IPS-20b (cell line): Measurements from ENCODE around the gene ZNF674.
A peak's percentile ranks its signal among the peaks of the same experiment; 100 is the strongest.

Experiments used
- H3K27ac ChIP-seq: one replicate; pipeline ENCODE4 v1.5.1; 2013; ENCODE audit warnings: low read length
- H3K27me3 ChIP-seq: 2 replicates; pipeline ENCODE4 v1.6.1; 2013; ENCODE audit warnings: mild to moderate bottlenecking, low read length, inconsistent platforms; ENCODE audit not compliant: insufficient read depth
- H3K36me3 ChIP-seq: 2 replicates; pipeline ENCODE4 v1.6.1; 2013; ENCODE audit warnings: low read depth, mild to moderate bottlenecking, inconsistent platforms, low read length, moderate library complexity; ENCODE audit not compliant: insufficient read depth
- H3K4me1 ChIP-seq: 2 replicates; pipeline ENCODE4 v1.6.1; 2013; ENCODE audit warnings: mild to moderate bottlenecking, control low read depth, inconsistent platforms, low read length, moderate library complexity; ENCODE audit not compliant: insufficient read depth
- H3K4me3 ChIP-seq: 2 replicates; pipeline ENCODE4 v1.5.1; 2013; ENCODE audit warnings: mild to moderate bottlenecking, low read length, inconsistent platforms
- H3K9ac ChIP-seq: 2 replicates; pipeline ENCODE4 v1.6.1; 2013; ENCODE audit warnings: low read depth, mild to moderate bottlenecking, inconsistent platforms, low read length, moderate library complexity
- H3K9me3 ChIP-seq: 2 replicates; pipeline ENCODE4 v1.6.1; 2013; ENCODE audit warnings: mild to moderate bottlenecking, low read depth, low read length, inconsistent platforms; ENCODE audit not compliant: insufficient read depth

ZNF674 gene

DNA sequence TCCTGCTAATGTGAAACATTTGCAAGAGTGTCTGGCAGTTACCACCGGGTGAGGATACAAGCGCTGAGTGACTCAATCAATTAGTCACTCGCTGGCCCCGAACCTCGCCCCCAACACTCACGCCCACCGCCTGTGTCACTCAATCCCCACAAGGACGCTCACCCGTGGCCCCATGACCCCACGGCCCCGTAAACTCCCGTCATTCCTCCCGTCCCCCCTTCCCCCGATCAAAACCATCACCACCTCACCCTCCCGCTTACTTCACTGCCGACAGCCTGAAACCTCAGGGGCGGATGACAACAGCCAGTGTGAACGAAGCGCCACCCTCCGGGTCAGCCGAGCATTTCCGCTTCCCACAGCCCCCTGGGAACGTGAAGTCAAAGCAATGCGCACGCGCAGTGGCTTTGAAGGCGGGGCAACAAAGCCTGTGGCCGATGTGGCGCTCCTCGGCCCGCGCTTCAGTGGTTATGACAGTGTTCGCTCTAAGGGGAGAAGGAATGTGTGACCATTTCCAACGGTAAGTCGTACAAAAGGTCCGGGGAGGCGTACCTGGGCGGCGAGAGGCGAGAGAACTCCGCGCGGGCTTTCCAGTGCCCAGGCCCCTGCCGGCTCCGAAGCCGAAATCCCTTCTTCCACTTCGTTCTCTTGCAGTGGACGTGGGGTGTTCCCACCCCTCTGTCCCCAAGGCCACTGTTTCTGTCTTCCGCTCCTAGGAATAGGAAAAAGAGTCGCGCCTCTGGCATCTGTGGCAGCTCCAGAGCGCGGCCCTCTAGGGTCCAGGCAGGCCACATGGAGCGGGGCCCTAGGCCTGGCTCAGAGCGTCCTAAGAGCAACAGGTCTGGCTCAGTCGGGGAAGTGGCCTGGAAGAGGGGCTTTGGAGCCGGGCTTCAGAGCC is at the start of gene ZNF674:
TSS of gene ZNF674 (minus strand) at position 311 of the 895 bp plus-strand sequence. CDS start 3,334 bp downstream, outside the sequence.
- peak within 1 kb of the TSS; percentile 86 for H3K27ac ChIP-seq
- H3K9ac ChIP-seq: peak within 1 kb of the TSS; percentile 96
- peak within 1 kb of the TSS; percentile 94 for H3K4me3 ChIP-seq
- H3K27me3 ChIP-seq: no peaks in the 10 kb centered on the region
- H3K36me3 ChIP-seq: peaks cover 21% of the 10 kb centered on the region; the same call in 1 of the 2 replicates
- H3K4me1 ChIP-seq: no peaks in the 10 kb centered on the region; the same call in 1 of the 2 replicates
- H3K9me3 ChIP-seq: no peaks in the 10 kb centered on the region

GRCh38 chrX:46589977-46590723 is 44.9 kb upstream of the ZNF674 start:
- H3K27me3 ChIP-seq: no peaks in the 10 kb centered on the region
- no peak overlapping the region for H3K4me3 ChIP-seq
- H3K9me3 ChIP-seq: no peaks in the 10 kb centered on the region
- H3K27ac ChIP-seq: no peak overlapping the region
- peaks cover 16% of the 10 kb centered on the region; the same call in 1 of the 2 replicates for H3K4me1 ChIP-seq
- H3K9ac ChIP-seq: no peak overlapping the region
- H3K36me3 ChIP-seq: no peaks in the 10 kb centered on the region

DNA sequence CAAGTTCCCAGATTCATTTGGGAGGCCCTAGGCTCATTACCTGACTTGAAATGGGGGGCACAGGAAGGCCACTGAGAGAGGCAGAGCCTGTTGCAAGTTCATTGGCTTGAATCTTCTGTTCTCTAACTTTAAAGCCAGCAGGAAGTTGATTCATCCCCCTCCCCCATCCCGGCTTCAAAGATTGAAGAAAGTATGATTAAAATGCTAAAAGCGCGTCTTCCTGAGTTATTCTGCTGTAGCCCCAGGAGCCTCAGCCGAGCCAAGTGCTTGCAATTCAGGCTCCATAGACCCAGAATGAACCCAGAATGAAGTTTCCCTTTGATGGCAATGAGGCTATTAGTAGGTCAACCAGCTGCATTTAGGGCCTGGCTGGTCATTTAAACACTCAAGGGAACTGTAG is 43.0 kb upstream of the ZNF674 start:
- H3K4me1 ChIP-seq: peaks cover 16% of the 10 kb centered on the region; the same call in 1 of the 2 replicates
- peak overlapping the region; percentile 24; the same call in 1 of the 2 replicates for H3K9ac ChIP-seq
- H3K4me3 ChIP-seq: peak overlapping the region; percentile 51; the same call in 1 of the 2 replicates
- H3K27me3 ChIP-seq: no peaks in the 10 kb centered on the region
- no peaks in the 10 kb centered on the region for H3K9me3 ChIP-seq
- H3K36me3 ChIP-seq: no peaks in the 10 kb centered on the region
- H3K27ac ChIP-seq: no peak overlapping the region

- Histone ChIP-seq H3K9me3 (no peaks in the 10 kb centered on the region), H3K4me1 (peaks cover 20% of the 10 kb centered on the region; the same call in 1 of the 2 replicates), H3K4me3 (peak overlapping the region; percentile 51; the same call in 1 of the 2 replicates), H3K9ac (peak overlapping the region; percentile 24; the same call in 1 of the 2 replicates), H3K27ac (no peak overlapping the region), H3K36me3 (no peaks in the 10 kb centered on the region), H3K27me3 (no peaks in the 10 kb centered on the region)
Observed at GRCh38 chrX:46587753-46588171, 42.5 kb upstream of the ZNF674 start.

DNA sequence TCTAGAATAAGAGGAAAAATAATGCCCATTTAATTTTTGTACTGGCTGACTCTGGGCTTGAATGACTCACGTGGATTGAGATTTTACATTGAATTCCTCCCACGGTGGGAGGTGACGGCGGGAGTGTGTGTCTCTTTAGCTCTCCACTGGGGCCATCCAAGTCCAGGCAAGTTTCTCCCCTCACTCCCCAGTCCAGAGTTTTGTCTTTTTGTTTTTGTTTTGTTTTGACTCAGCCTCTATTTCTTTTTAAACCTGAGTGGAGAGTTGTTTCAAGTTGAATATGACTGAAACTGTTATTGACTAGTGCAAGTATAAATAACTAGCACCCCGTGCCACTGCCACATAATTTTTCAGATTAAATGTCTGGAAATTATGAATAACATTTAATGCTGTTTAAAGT is 41.9 kb upstream of the ZNF674 start:
- H3K9me3 ChIP-seq: no peaks in the 10 kb centered on the region
- H3K4me1 ChIP-seq: peaks cover 26% of the 10 kb centered on the region; the same call in 1 of the 2 replicates
- no peaks in the 10 kb centered on the region for H3K36me3 ChIP-seq
- no peaks in the 10 kb centered on the region for H3K27me3 ChIP-seq
- H3K9ac ChIP-seq: no peak overlapping the region
- no peak overlapping the region for H3K27ac ChIP-seq
- peak overlapping the region; percentile 51; the same call in 1 of the 2 replicates for H3K4me3 ChIP-seq

GRCh38 chrX:46584736-46585135 is 39.5 kb upstream of the ZNF674 start:
- H3K9ac ChIP-seq: no peak overlapping the region
- no peak overlapping the region for H3K4me3 ChIP-seq
- H3K36me3 ChIP-seq: no peaks in the 10 kb centered on the region; the same call in 1 of the 2 replicates
- no peak overlapping the region for H3K27ac ChIP-seq
- no peaks in the 10 kb centered on the region for H3K27me3 ChIP-seq
- H3K9me3 ChIP-seq: no peaks in the 10 kb centered on the region
- H3K4me1 ChIP-seq: peaks cover 26% of the 10 kb centered on the region; the same call in 1 of the 2 replicates

DNA sequence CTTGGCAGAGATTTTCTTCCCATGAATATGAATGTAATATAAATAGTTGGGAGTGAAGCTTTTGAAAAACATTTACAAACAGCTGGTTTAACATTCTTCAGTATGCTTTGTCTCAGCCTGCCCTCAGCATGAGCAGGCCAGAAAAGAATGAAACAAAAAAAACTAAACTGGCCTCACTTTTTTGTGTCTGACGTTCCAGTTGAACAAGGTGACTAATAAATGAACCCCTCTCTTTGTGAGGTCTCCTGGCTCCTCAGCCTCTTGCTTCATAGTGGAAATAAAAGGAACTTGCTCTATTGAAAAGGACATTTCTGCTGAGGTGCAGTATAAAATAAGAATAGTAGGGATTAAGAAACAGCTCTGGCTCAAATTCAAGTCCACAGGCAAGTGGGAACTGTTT is 37.7 kb upstream of the ZNF674 start:
- H3K27me3 ChIP-seq: no peaks in the 10 kb centered on the region
- no peaks in the 10 kb centered on the region for H3K9me3 ChIP-seq
- H3K9ac ChIP-seq: no peak overlapping the region
- H3K36me3 ChIP-seq: peaks cover 5% of the 10 kb centered on the region; the same call in 1 of the 2 replicates
- H3K4me1 ChIP-seq: peaks cover 20% of the 10 kb centered on the region; the same call in 1 of the 2 replicates
- no peak overlapping the region for H3K27ac ChIP-seq
- no peak overlapping the region for H3K4me3 ChIP-seq

DNA sequence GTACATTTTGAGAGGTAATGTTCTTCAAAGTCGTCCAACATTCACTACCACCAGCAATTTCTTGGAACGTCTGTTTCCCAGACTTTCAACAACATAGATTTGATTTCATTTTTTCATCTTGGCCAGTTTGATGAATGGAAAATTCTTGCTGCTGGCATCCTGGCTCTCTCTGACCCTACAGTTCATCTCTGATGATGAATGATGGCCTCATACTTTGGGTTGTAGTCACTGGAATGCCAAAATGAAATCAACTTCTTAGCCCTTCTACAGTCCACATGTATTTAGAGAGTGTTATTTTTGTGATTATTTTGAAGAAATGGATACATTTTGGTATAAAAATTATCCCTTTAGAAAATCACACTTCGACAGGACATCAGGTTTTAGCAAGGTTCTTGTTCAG is 37.1 kb upstream of the ZNF674 start:
- peaks cover 5% of the 10 kb centered on the region; the same call in 1 of the 2 replicates for H3K36me3 ChIP-seq
- H3K9me3 ChIP-seq: no peaks in the 10 kb centered on the region
- no peak overlapping the region for H3K27ac ChIP-seq
- H3K9ac ChIP-seq: no peak overlapping the region
- no peak overlapping the region; the same call in 1 of the 2 replicates for H3K4me3 ChIP-seq
- peaks cover 17% of the 10 kb centered on the region; the same call in 1 of the 2 replicates for H3K4me1 ChIP-seq
- H3K27me3 ChIP-seq: no peaks in the 10 kb centered on the region

DNA sequence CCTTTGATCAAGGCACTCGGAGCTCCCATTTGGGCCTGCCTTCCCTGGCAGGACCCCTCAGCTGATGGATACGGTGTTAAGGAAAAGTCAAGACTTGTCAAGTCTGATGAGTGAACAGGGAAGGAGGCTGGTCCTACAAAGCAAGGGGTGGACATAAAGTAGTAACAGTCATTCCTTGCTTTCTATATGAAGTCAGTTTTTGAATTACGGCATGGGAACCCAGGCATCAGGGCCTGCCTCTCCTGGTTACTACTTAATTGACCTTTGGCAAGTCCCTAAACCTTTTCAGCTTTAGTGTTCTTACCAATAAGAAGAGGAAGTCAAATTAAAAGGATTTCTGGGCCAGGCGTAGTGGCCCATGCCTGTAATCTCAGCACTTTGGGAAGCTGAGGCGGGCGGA is 35.4 kb upstream of the ZNF674 start:
- Histone ChIP-seq H3K9ac (no peak overlapping the region), H3K27me3 (peaks cover 6% of the 10 kb centered on the region; the same call in 1 of the 2 replicates), H3K36me3 (peaks cover 5% of the 10 kb centered on the region; the same call in 1 of the 2 replicates), H3K27ac (no peak overlapping the region), H3K4me1 (peaks cover 11% of the 10 kb centered on the region; the same call in 1 of the 2 replicates), H3K9me3 (no peaks in the 10 kb centered on the region), H3K4me3 (no peak overlapping the region)

- Histone ChIP-seq H3K27me3 (peaks cover 18% of the 10 kb centered on the region; the same call in 1 of the 2 replicates), H3K4me1 (peaks cover 11% of the 10 kb centered on the region; the same call in 1 of the 2 replicates), H3K36me3 (peaks cover 5% of the 10 kb centered on the region; the same call in 1 of the 2 replicates), H3K27ac (no peak overlapping the region), H3K4me3 (no peak overlapping the region), H3K9ac (no peak overlapping the region), H3K9me3 (no peaks in the 10 kb centered on the region)
Observed at GRCh38 chrX:46579250-46579649, 34.0 kb upstream of the ZNF674 start.
